ENCODE results near the gene CLIC4.
"Not testable (repeated sequence)": the region's sequence is repeated elsewhere in the genome, so short reads cannot be mapped to it uniquely, and the experiment has no call there.

Gene CLIC4

DNA sequence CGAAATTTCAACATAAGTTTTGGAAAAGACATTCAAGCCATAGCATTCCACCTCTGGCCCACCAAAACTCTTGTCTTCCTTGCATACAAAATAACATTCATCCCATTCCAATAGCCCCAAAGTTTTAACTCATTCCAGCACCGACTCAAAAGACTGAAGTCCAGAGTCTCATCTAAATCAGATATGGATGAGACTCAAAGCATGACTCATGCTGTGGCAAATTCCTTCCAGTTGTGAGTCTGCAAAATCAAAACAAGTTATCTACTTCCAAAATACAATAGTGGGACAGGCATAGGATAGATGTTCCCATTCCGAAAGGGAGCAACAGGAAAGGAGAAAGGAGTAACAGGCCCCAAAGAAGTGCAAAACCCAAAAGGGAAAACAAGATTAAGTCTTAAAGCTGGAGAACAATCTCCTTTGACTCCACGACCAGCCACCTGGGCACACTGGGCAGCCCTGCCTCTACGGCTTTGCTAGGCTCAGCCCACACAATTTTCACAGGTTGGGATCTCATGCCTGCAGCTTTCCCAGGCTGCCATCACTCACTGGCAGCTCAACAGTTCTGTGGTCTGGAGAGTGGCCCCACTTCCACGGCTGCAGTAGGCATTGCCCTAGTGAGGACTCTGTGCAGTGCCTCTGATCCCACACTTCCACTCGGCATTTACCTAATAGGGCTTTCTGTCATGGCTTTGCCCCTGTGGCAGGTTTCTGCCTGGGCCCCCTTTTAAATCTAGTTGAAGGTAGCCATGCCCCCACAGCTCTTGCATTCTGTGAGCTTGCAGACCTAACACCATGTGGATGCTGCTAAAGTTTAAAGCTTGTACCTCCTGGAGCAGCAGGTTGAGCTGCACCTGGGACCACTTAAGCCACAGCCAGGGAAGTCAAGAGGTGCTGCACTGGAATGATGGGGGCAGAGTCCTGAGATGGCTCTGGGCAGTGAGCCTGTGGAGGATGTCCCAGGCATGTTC lies 133.8 kb downstream of the CLIC4 start:
- peak; percentile 79 for DNase-seq

DNA sequence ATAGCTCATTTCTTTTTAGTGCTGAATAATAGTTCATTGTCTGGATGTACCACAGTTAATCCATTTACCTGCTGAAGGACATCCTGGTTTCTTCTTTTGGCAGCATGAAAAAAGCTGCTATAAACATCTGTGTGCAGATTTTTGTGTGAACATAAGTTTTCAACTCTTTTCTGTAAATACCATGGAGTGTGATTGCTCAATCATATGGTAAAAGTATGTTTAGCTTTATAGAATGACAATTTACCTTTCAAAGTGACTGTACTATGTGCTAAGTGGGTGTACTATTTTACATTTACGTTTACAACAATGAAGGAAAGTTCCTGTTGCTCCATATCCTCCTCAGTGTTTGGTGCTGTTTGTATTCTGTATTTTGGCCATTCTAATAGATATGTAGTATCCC lies 135.8 kb downstream of the CLIC4 start:
- DNase-seq = no peak

DNA sequence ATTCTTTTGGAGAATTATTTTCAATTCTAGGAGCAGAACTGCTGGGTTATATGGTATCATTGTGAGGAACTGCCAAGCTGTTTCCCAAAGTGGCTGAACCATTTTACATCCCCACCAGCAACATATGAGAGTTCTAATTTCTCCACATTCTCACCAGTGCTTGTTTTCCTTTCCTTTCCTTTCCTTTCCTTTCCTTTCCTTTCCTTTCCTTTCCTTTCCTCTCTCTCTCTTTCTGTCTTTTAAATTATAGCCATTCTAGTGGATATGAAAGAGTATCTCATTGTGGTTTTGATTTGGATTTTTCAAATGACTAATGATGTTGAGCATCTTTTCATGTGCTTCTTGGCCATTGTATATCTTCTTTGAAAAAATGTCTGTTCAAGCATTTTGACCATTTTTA lies 139.5 kb downstream of the CLIC4 start:
- no peak for DNase-seq

DNA sequence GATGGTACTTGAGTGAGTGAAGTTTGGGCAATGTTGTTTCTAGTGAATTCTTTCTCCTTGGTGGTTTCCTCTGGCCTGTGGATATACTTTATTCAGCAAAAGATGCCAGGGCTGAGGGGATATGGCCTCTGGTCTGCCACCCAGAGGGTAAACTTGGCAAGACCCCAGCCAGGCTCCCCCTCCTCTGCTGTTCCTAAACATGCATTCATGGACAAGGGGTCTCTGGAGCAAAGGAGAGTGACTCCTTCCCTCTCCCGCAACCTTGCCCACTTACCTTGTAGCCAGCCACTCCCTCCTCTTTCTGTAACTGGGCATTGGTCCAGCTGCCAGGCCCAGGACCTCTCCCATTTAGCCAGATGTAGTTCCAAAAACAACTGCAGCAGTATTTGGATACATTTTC lies 141.0 kb downstream of the CLIC4 start:
- DNase-seq = no peak

DNA sequence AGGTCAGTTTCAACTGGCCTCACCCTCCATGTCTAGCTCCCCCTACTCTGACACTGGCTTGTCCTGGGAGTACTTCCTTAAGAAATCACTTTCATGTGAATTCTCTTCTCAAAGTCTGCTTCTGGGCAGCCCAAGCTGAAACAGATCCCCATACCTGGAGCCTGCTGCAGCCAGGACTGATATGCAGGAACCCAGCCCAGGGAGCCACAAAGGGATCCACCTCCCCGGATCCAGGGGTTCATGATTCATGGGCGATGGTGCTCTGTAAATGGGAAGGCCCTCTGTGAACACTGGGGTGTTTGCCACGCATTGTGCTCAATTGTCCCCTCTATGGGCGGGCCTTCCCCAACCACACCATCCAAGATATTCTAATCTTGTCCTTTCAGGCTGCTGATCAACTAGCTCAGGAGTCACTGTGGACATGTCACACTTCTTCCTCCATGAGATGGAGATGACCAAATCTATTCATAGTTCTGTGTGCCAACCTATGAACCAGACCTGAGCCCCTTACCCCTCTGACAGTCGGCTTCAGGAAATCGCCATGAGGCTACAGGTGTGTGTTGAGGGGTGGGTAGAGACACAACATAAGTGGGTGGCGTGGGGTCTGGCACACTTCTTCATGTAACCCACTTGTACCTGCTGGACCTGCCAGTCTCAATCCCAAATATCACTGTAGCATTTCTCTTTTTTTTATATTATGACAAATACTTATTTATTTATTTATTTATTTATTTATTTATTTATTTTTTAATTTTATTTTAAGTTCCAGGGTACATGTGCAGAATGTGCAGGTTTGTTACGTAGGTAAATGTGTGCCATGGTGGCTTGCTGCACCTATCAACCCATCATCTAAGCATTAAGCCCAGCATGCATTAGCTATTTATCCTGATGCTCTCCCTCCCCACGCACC lies 143.1 kb downstream of the CLIC4 start:
- DNase-seq = no peak

DNA sequence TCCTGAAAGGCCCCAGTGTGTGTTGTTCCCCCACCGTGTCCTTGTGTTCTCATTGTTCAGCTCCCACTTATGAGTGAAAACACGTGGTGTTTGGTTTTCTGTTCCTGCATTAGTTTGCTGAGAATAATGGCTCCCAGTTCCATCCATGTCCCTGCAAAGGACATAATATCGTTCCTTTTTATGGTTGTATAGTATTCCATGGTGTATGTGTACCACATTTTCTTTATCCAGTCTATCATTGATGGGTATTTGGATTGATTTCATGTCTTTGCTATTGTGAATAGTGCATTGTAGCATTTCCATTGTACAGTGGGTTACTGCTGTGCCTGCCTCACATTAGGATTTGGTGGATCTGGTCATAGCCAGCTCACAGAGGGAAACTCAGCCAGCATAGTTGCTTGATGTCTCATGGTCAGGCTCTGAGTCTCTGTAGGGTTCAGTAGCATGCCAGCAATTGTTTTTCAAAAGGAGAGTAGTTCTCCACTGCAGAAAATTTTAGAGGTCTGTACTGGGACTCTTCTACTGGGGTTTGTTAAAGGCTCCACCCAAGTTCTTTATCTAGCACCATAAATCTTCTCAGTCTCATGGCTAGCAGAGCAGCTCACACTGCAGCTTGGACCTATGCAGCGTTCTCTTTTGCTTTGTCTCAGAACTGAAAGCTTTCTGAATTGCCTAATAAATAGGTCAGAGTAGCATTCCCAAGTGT lies 143.9 kb downstream of the CLIC4 start:
- peak; percentile 72 for DNase-seq

DNA sequence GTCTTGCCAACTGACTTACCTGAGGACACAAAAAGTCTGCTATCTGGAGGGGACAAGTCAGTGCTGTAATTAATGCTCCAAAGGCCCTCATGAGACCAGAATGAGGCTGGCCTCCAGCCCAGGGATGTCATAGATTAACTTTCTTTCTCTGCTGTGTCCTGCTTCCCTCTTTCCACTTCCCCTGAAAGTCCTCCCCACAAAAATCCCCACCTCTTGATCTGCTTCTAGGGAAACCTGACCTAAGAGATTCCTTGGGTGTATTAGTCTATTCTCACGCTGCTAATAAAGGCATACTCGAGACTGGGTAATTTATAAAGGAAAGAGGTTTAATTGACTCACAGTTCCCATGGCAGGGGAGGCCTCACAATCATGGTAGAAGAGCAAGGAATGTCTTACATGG lies 145.6 kb downstream of the CLIC4 start:
- no peak for DNase-seq

DNA sequence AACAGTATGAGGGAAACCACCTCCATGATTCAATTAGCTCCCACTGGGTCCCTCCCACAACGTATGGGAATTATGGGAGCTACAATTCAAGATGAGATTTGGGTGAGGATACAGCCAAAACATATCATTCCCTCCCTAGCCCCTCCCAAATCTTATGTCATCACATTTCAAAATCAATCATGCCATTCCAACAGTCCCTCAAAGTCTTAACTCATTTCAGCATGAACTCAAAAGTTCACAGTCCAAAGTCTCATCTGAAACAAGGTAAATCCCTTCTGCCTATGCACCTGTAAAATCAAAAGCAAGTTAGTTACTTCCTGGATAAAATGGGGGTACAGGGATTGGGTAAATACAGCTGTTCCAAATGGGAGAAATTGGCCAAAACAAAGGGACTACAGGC lies 146.1 kb downstream of the CLIC4 start:
- not testable (repeated sequence) for DNase-seq

DNA sequence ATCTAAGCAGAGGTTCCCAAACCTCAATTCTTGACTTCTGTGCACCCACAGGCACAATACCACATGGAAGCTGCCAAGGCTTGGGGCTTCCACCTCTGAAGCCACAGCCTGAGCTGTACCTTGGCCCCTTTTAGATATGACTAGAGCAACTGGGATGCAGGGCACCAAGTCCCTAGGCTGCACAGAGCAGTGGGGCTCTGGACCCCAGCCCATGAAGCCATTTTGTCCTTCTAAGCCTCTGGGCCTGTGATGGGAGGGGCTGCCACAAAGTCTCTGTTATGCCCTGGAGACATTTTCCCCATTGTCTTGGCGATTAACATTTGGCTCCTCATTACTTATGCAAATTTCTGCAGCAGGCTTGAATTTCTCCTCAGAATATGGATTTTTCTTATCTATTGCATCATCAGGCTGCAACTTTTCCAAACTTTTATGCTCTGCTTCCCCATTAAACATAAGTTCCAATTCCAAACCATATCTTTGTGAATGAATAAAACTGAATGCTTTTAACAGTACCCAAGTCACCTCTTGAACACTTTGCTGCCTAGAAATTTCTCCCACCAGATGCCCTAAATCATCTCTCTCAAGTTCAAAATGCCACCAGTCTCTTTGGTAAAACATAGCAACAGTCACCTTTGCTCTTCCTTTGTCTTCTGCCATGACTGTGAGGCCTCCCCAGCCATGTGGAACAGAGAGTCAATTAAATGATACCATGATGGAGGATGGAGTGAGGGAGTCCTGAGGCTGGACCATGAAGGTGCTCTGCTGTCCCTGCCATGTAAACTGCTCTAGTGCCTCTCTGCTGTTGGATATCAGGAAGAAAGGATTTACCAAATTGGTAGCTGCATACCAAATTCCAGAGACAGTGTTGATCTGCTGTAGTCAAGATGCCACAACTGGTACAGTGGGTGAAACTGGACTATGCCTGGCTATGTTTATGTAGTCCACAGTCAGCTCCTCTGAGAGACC lies 147.2 kb downstream of the CLIC4 start:
- DNase-seq = no peak

DNA sequence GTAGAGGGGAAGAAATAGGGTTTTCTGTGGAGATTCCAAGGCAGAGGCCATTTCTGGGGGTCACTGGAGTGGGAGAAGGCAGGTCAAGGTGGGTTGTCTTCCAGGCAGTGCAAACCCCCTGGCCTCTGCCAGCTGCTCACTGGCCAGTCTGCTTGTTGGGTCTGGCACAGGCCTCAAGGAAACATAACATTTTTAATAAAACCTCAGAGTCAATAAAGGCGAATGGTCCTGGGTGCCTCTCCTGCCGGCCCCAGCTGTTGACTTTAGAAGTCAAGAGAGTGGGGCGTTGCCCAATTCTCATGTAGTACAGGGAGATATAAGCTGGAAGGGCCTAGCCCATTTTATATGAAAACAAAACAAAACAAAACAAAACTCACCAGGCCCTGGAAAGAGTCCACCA lies 148.2 kb downstream of the CLIC4 start:
- DNase-seq = no peak
